Choroid plexus epithelial cell (primary cell): ENCODE results near the gene RLBP1.

Source experiments
- DNase-seq: peaks from one replicate; pipeline ENCODE4 v3.0.0-alpha.2; 2010; ENCODE audit warnings: low read depth
- H3K4me3 ChIP-seq: 2 replicates; pipeline ENCODE4 v1.5.1; 2011; ENCODE audit warnings: low read depth, mild to moderate bottlenecking, control low read depth, low read length, moderate library complexity
- TF ChIP-seq, protein P1 (sequence below): conservative IDR thresholded peaks from 2 replicates; pipeline ENCODE4 v1.5.1; 2011; ENCODE audit warnings: low read depth, mild to moderate bottlenecking, control low read depth, inconsistent platforms, low read length, moderate library complexity

The RLBP1 gene

DNA sequence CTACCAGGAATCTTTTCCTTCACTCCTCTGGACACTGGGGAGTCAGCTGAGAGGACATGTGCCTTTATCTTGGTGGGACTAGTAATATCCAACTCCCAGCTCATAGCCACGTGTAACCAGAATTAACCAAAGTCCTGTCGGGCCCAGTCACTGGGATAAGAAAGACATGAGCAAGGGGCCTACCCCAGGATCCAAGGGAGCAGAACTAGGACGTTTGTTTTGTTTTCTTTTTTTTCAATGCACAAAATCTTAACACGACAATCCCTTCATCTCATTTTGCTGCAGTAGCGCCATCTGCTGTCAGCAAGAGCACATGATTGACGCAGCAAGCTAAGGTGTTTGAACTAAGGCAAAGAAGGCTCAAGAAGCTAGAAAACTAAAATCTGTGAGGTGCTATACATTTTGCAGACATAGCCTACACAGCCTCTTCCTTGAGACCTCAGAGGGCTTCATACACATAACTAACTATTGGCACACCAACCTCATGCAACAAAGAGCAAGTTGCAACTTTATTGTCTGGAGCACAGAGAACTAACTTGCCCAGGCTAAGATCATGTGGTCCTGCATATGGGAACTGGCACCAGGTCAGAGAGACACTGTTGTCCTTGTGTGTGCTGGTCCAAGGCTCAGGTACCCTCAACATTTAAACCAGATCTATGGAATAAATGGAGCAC is 43.6 kb downstream of the RLBP1 start:
- no peak overlapping the region for H3K4me3 ChIP-seq
- TF ChIP-seq, protein P1, sequence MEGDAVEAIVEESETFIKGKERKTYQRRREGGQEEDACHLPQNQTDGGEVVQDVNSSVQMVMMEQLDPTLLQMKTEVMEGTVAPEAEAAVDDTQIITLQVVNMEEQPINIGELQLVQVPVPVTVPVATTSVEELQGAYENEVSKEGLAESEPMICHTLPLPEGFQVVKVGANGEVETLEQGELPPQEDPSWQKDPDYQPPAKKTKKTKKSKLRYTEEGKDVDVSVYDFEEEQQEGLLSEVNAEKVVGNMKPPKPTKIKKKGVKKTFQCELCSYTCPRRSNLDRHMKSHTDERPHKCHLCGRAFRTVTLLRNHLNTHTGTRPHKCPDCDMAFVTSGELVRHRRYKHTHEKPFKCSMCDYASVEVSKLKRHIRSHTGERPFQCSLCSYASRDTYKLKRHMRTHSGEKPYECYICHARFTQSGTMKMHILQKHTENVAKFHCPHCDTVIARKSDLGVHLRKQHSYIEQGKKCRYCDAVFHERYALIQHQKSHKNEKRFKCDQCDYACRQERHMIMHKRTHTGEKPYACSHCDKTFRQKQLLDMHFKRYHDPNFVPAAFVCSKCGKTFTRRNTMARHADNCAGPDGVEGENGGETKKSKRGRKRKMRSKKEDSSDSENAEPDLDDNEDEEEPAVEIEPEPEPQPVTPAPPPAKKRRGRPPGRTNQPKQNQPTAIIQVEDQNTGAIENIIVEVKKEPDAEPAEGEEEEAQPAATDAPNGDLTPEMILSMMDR: peak; percentile 93
- DNase-seq: peak; percentile 91

DNA sequence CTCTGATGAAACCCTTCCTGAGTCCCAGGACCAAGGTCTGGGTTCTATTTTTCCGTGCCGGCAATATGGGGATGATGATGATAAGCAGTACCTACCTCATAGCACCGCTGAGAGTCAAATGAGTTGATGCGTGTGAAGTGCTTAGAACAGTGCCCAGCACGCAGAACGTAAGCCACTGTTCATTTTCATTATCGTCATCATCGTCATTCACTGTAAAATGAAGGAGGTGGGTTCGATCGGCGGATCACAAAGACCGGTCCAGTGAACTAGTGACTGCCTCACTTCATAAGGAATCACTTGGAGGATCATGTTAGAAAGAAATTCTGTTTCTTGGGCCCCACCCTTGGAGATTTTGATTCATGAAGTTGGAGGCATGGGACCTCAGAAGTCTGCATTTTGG is 44.3 kb downstream of the RLBP1 start:
- H3K4me3 ChIP-seq: no peak overlapping the region
- no peak for DNase-seq
- TF ChIP-seq, protein P1: no peak

DNA sequence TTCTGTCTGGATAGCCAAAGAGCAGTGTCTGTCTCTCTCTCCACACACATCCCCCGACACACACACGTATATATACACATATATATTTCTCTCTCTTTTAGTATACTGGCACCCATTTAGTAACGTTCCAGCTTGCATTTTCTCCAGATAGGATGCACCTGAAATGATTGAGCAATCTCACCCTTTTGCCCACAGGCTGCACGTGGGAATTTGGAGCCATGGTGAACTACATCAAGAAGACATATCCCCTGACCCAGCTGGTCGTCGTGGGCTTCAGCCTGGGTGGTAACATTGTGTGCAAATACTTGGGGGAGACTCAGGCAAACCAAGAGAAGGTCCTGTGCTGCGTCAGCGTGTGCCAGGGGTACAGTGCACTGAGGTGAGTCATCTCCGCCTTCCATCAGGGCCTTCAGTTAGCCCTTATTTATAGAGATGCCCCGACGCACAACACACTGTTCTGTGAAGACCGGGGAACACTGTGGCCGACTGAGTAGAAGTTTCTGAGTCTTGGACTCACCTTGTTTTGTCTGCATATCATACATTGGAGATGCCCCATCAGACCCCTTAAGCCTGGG is 45.7 kb downstream of the RLBP1 start:
- TF ChIP-seq, protein P1: no peak
- no peak for DNase-seq

DNA sequence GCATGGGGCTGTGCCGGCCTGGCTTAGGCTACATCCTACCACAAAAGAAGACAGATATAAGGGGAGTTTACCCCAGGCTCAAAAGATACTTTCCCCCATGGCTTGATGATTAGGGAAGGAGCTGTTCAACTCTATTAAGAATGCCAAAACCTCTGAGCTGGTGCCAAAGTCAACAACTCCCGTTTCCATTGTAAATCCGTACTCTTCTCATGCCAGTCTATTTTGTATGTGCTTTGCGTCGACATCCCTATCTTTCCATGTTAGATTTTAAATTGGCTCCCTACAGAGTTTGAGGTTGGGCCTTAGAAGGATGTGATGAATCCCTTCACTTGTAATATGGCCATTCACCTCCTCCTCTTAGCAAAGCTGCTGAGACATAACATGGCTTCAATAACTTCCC is 46.9 kb downstream of the RLBP1 start:
- no peak overlapping the region for H3K4me3 ChIP-seq
- no peak for DNase-seq
- TF ChIP-seq, protein P1: no peak

More for the DNA sequence above, 45.7 kb downstream of the RLBP1 start:
- H3K4me3 ChIP-seq: no peak overlapping the region

DNA sequence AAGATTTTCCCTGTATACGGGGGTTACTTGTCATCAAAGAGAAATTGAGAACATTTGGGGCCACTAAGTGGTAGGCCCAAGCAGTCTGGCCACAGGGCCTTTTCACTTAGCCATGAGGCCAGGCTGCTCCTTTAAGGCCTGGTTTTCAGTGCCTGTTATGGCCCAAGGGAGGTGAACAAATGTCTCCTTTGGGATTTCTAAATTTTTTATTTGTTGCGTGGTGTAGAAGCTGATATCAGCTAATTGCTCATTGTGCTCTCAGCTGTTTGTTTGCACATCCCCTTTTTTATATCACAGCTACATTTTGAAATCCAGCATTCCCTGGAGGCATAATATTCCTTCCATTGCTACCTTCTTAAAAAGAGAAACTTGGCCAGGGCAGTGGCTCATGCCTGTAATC is 48.5 kb downstream of the RLBP1 start:
- DNase-seq: no peak
- TF ChIP-seq, protein P1: no peak
- H3K4me3 ChIP-seq: no peak overlapping the region

DNA sequence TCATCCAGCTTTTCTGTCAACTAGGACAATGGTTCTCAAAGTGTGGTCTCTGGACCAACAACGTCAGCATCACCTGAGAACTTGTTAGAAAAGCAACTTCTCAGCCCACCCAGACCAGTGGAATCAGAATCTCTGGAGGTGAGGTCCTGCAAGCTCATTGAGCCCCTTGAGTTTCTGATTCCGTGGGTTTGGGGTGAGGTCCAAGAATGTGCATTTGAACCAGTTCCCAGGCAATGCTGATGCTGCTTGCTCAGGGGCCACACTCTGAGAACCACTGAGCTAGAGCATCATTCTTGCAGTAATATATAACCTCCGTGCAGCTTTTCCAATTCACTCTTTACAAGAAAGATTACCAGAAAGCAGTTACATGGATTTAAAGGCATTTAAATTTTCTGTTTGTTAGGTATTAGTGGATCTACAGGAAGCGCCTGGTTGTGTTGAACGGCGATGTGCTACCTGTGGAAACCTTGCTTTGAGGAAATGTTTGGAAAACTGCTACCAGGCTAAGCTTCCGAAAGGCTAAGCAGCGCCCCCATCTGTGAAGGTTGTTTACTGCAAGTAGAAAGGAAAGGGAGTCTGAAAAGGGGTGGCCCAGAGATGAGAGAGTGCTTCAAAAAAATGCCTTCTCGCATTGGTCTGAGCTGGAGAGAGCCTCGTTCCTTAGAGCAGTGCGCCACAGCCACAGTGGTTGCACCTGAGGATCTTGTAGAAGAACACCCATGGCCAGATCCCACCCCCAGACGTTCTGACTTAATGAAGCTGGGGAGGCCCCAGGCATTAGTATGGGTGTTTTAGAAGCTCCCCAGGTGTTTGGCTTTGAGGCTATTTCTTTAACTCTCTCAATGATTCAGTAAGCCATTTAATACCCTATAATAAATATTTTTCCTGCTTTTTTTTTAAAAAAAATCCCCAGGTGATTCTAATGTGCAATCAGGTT is 50.0 kb downstream of the RLBP1 start:
- H3K4me3 ChIP-seq: no peak overlapping the region
- TF ChIP-seq, protein P1: peak; percentile 87
- peak; percentile 66 for DNase-seq
